Large intestine (tissue), 3 donors: ENCODE results near the gene WAC. TPM values are rescaled to one million over a fixed set of nuclear protein-coding genes. Genes with fewer than 3 reads are reported as not detected.
"Not testable (repeated sequence)": the region's sequence is repeated elsewhere in the genome, so short reads cannot be mapped to it uniquely, and the experiment has no call there.

ENCODE experiments used
- DNase-seq, 2 donors: peaks; one replicate each; pipeline versions ENCODE4 v3.0.0 to v3.0.0-alpha.2; 2013
- H3K27ac ChIP-seq: one replicate; pipeline ENCODE4 v1.5.1; 2013; ENCODE audit warnings: low read length
- H3K27me3 ChIP-seq: 2 replicates; pipeline ENCODE4 v1.6.1; 2013; ENCODE audit warnings: low read length; ENCODE audit not compliant: control insufficient read depth, insufficient read depth
- H3K36me3 ChIP-seq: 2 replicates; pipeline ENCODE4 v1.6.1; 2013; ENCODE audit warnings: low read length; ENCODE audit not compliant: control insufficient read depth, insufficient read depth
- H3K4me1 ChIP-seq: one replicate; pipeline ENCODE4 v1.6.1; 2013; ENCODE audit warnings: low read length; ENCODE audit not compliant: control insufficient read depth, insufficient read depth
- H3K4me3 ChIP-seq: one replicate; pipeline ENCODE4 v1.5.1; 2013; ENCODE audit warnings: low read length
- H3K9me3 ChIP-seq: one replicate; pipeline ENCODE4 v1.6.1; 2013; ENCODE audit warnings: mild to moderate bottlenecking, low read depth, low read length, moderate library complexity; ENCODE audit not compliant: control insufficient read depth
- WGBS: methylation state at CpG from one replicate; pipeline ENCODE4 v1.1.5; 2013; ENCODE audit warnings: low lambda C conversion rate; ENCODE audit not compliant: insufficient coverage; 5-methylcytosine and 5-hydroxymethylcytosine counted together
- polyA plus RNA-seq: library from polyadenylated mRNA; unstranded; fragments of 120-200 nt; gene quantifications from one replicate; pipeline ENCODE4 v1.2.1, GENCODE V29; 2013

The WAC gene
- polyA plus RNA-seq, 1 donor: 99.7 TPM

DNA sequence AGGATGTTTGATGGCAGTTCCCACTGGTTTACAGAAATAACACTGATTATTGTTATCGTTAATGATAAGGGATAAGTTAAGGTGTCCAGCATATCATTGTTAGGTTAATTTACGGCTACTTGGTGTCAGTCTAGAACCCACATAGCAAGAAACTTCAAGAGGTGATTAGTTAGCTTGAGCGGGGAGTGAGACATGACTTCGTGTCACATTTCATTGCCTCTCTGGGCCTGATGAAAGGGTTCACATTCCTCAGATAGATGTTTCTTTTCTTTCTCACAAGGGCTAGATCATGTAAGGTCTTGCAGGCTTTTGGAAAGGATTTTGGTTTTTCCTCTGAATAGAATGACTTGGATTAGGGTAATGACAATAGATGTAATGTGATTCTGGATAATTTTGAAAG, 26.7 kb downstream of the WAC start:
- Histone ChIP-seq H3K4me1 (no peaks in the 10 kb centered on the region), H3K27me3 (no peaks in the 10 kb centered on the region), H3K27ac (no peak overlapping the region), H3K9me3 (no peaks in the 10 kb centered on the region), H3K36me3 (peaks cover 31% of the 10 kb centered on the region), H3K4me3 (no peak overlapping the region)
- no peak for DNase-seq
- no CpG with 5 or more reads among the region's 4 CpGs for WGBS

- Histone ChIP-seq H3K4me3 (no peak overlapping the region), H3K4me1 (no peaks in the 10 kb centered on the region)
- WGBS: 90% methylated on average over 2 of the region's 3 CpGs
These were observed 27.7 kb downstream of the WAC start for GRCh38 chr10:28560617-28561016.

DNA sequence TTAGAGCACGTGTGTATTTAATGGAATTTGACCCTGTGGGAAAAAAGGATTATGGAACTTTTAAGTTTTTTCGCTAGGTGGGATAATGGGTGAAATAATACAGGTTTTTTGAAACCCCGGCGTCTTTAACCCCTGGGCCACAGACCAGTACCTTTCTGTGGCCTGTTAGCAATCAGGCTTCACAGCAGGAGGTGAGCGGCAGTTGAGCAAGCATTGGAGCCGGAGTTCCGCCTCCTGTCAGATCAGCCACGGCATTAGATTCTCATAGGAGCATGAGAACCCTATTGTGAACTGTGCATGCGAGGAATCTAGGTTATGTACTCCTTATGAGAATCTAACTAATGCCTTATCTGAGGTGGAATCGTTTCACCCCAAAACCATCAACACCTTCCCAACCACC, 28.6 kb downstream of the WAC start:
- H3K9me3 ChIP-seq: no peaks in the 10 kb centered on the region
- WGBS: 97% methylated on average over 5 of the region's 10 CpGs
- no peak overlapping the region for H3K4me3 ChIP-seq
- DNase-seq: no peak
- no peaks in the 10 kb centered on the region for H3K27me3 ChIP-seq
- no peaks in the 10 kb centered on the region for H3K4me1 ChIP-seq
- no peak overlapping the region for H3K27ac ChIP-seq
- peaks cover 20% of the 10 kb centered on the region for H3K36me3 ChIP-seq

More at GRCh38 chr10:28560617-28561016, 27.7 kb downstream of the WAC start:
- no peaks in the 10 kb centered on the region for H3K9me3 ChIP-seq
- no peak for DNase-seq
- peaks cover 21% of the 10 kb centered on the region for H3K36me3 ChIP-seq
- no peak overlapping the region for H3K27ac ChIP-seq
- no peaks in the 10 kb centered on the region for H3K27me3 ChIP-seq

GRCh38 chr10:28564905-28565304, 32.0 kb downstream of the WAC start:
- no peak overlapping the region for H3K4me3 ChIP-seq
- no peak overlapping the region for H3K27ac ChIP-seq
- whole genome bisulfite sequencing: 80% methylated on average over 1 of the region's 6 CpGs

DNA sequence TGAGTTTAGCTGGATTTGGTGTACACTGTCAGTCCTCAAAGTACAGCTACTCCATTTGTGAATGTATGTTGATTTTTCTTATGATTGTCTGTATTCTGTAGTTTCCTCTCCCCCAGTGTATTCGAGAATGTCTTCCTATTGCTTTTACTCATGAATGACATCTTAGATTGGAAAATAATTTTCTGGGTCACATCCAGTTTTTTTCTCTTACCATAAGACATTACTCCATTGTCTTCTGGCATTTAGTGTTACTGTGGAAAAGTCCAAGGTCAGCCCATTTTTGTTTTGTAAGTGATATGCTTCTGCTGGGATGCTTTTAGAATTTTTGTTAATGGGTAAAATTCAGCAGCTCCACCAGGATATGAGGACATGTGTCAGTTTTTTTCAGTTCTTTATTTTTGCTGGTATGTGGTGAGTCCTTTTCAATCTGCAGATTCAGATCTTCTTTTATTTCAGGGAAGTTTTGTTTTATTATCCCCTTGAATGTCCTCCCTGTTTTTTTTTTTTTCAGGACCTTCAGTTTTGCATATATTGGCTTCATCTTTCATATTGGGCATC, 33.6 kb downstream of the WAC start:
- WGBS: 100% methylated on average over 1 of the region's 1 CpG
- no peaks in the 10 kb centered on the region for H3K27me3 ChIP-seq

More at GRCh38 chr10:28564905-28565304, 32.0 kb downstream of the WAC start:
- Histone ChIP-seq H3K4me1 (no peaks in the 10 kb centered on the region), H3K9me3 (no peaks in the 10 kb centered on the region), H3K27me3 (no peaks in the 10 kb centered on the region), H3K36me3 (peaks cover 29% of the 10 kb centered on the region)
- DNase-seq: no peak

GRCh38 chr10:28569506-28570159, 36.7 kb downstream of the WAC start:
- Histone ChIP-seq H3K4me1 (no peaks in the 10 kb centered on the region), H3K9me3 (peaks cover 6% of the 10 kb centered on the region), H3K27me3 (no peaks in the 10 kb centered on the region), H3K4me3 (no peak overlapping the region), H3K36me3 (peaks cover 36% of the 10 kb centered on the region), H3K27ac (no peak overlapping the region)
- WGBS: 0% methylated on average over 1 of the region's 3 CpGs
- no peak for DNase-seq

More for the DNA sequence above, 33.6 kb downstream of the WAC start:
- no peaks in the 10 kb centered on the region for H3K4me1 ChIP-seq
- peaks cover 31% of the 10 kb centered on the region for H3K36me3 ChIP-seq
- DNase-seq: no peak
- H3K4me3 ChIP-seq: no peak overlapping the region
- peaks cover 6% of the 10 kb centered on the region for H3K9me3 ChIP-seq
- no peak overlapping the region for H3K27ac ChIP-seq

DNA sequence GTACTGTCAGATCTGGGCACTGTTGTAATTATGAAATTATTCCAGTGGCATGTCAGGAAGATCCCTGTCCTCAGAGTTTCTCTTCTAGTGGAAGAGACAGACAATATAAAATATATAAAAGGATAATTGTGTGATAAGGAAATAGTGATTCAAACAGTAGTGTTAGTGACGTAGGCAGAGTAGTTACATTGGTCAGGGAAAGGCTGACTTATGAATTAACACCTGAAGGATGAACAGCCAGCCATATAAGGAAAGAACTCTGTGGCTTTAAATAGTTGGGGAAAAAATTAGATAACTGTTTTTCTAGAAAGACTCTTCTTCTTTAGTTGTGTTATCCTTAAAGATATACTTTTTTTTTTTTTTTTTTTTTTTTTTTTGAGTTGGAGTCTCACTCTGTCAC, 37.7 kb downstream of the WAC start:
- DNase-seq: no peak
- no peaks in the 10 kb centered on the region for H3K4me1 ChIP-seq
- WGBS: 71% methylated on average over 1 of the region's 1 CpG
- H3K36me3 ChIP-seq: peaks cover 37% of the 10 kb centered on the region
- no peak overlapping the region for H3K4me3 ChIP-seq
- H3K27ac ChIP-seq: no peak overlapping the region
- no peaks in the 10 kb centered on the region for H3K27me3 ChIP-seq
- H3K9me3 ChIP-seq: peaks cover 6% of the 10 kb centered on the region

GRCh38 chr10:28571265-28571664, 38.3 kb downstream of the WAC start:
- Histone ChIP-seq H3K4me3 (no peak overlapping the region), H3K27ac (no peak overlapping the region), H3K27me3 (no peaks in the 10 kb centered on the region), H3K4me1 (no peaks in the 10 kb centered on the region), H3K9me3 (peaks cover 6% of the 10 kb centered on the region), H3K36me3 (peaks cover 35% of the 10 kb centered on the region)
- WGBS: 60% methylated on average over 1 of the region's 6 CpGs
- DNase-seq: no peak

DNA sequence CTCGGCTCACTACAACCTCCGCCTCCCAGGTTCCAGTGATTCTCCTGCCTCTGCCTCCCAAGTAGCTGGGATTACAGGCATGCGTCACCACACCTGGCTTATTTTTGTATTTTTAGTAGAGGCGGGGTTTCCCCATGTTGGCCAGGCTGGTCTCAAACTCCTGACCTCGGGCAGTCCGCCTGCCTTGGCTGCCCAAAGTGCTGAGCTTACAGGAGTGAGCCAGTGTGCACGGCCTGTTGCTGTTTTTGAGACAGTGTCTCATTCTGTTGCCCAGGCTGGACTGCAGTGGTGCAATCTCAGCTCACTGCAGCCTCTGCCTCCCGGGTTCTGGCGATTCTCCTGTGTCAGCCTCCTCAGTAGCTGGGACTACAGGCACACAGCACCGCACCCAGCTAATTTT, 41.3 kb downstream of the WAC start:
- H3K27me3 ChIP-seq, H3K4me3 ChIP-seq, H3K4me1 ChIP-seq, H3K27ac ChIP-seq, DNase-seq, H3K9me3 ChIP-seq: not testable (repeated sequence)
- 100% methylated on average over 2 of the region's 10 CpGs for WGBS
- H3K36me3 ChIP-seq: peaks cover 26% of the 10 kb centered on the region

DNA sequence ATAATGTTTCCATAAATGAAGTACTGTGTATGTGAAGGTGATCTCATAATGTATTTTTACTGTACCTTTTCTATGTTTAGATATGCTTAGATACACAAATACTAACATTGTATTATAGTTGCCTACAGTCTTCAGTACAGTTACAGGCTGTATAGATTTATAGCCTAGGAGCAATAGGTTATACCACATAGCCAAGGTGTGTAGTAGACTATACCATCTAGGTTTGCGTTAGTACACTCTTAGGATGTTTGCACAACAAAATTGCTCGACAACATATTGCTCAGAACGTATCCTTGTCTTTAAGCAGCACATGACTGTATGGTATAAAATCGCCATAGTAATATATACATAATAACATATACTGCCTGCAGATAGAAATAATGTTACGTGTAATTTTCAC, 42.9 kb downstream of the WAC start:
- no peaks in the 10 kb centered on the region for H3K27me3 ChIP-seq
- no peak overlapping the region for H3K27ac ChIP-seq
- H3K4me1 ChIP-seq: no peaks in the 10 kb centered on the region
- no peak for DNase-seq
- WGBS: 88% methylated on average over 2 of the region's 5 CpGs
- H3K4me3 ChIP-seq: no peak overlapping the region
- H3K9me3 ChIP-seq: peaks cover 5% of the 10 kb centered on the region
- H3K36me3 ChIP-seq: peaks cover 25% of the 10 kb centered on the region

DNA sequence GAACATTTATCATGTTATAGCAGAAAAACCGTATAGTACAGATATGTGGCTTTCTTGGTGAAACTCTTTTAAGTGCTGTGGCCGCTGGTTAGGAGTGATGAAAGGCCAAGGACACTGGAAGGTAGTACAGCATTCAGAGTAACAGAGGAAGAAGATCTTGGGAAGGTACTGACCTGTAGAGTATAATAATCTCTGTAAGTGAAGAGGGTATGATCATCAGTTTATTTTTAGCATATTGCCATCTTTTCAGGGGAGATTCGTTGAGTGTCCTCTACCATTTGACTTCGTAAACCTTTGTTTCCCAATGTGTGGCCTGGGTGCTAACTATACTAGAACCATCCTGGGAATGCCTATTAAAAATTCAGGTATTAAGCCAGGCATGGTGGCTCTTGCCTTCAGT, 44.6 kb downstream of the WAC start:
- Histone ChIP-seq H3K36me3 (peaks cover 21% of the 10 kb centered on the region), H3K4me3 (no peak overlapping the region), H3K27me3 (no peaks in the 10 kb centered on the region), H3K4me1 (no peaks in the 10 kb centered on the region), H3K9me3 (no peaks in the 10 kb centered on the region), H3K27ac (no peak overlapping the region)
- no peak for DNase-seq
- WGBS: no CpG with 5 or more reads among the region's 4 CpGs
